Thymus (tissue), 11 donors: ENCODE data around the gene CHMP2A. TPM values are rescaled to one million over a fixed set of nuclear protein-coding genes. Genes with fewer than 3 reads are reported as not detected.
A peak's percentile ranks its signal among the peaks of the same experiment; 100 is the strongest.
"Not testable (repeated sequence)": the region's sequence is repeated elsewhere in the genome, so short reads cannot be mapped to it uniquely, and the experiment has no call there.

Experiments used
- DNase-seq, 9 donors: peaks; one replicate each; pipeline ENCODE4 v3.0.0-alpha.2; 2013; ENCODE audit warnings: low spot score in 9 of 9, low read depth in 6 of 9, missing footprints in 1 of 9
- H3K27ac ChIP-seq, 2 donors: one replicate each; pipeline ENCODE4 v1.5.1; 2013; ENCODE audit warnings: control low read depth in 1 of 2, low read depth in 1 of 2, low read length in 1 of 2, mild to moderate bottlenecking in 1 of 2, moderate library complexity in 1 of 2
- H3K27me3 ChIP-seq, 2 donors: one replicate each; pipeline ENCODE4 v1.5.1; 2013; ENCODE audit warnings: low read length in 1 of 2; ENCODE audit not compliant: control insufficient read depth in 2 of 2, insufficient read depth in 1 of 2
- H3K36me3 ChIP-seq, 2 donors: one replicate each; pipeline ENCODE4 v1.5.1; 2013; ENCODE audit warnings: low read length in 1 of 2, mild to moderate bottlenecking in 1 of 2, moderate library complexity in 1 of 2; ENCODE audit not compliant: control insufficient read depth in 2 of 2, insufficient read depth in 2 of 2
- H3K4me1 ChIP-seq, 2 donors: one replicate each; pipeline ENCODE4 v1.5.1; 2013; ENCODE audit warnings: low read length in 2 of 2; ENCODE audit not compliant: control insufficient read depth in 2 of 2, insufficient read depth in 2 of 2
- H3K4me3 ChIP-seq, 2 donors: one replicate each; pipeline ENCODE4 v1.5.1; 2013; ENCODE audit warnings: low read length in 2 of 2, control low read depth in 1 of 2, mild to moderate bottlenecking in 1 of 2
- H3K9me3 ChIP-seq, 2 donors: one replicate each; pipeline ENCODE4 v1.5.1; 2013; ENCODE audit warnings: low read length in 1 of 2, mild to moderate bottlenecking in 1 of 2; ENCODE audit not compliant: control insufficient read depth in 2 of 2, insufficient read depth in 1 of 2
- WGBS: extraction: QIAGEN DNeasy Blood & Tissue Kit; methylation state at CpG from one replicate; pipeline ENCODE4 v1.1.7; 2013; 5-methylcytosine and 5-hydroxymethylcytosine counted together
- polyA plus RNA-seq: library from polyadenylated mRNA; stranded (reverse); fragments of 200-250 nt; gene quantifications from one replicate; pipeline ENCODE4 v1.2.3, GENCODE V29; 2013
- total RNA-seq: library from RNA; stranded (reverse); fragments of 120-200 nt; gene quantifications from one replicate; pipeline ENCODE4 v1.2.4, GENCODE V29; 2013
- donor health status: healthy.

CHMP2A gene
- total and polyA plus RNA-seq, 2 donors: 75.4 to 131 TPM

GRCh38 chr19:58581227-58582141 is 26.6 kb upstream of the CHMP2A start:
- Histone ChIP-seq H3K9me3 (no peaks in the 10 kb centered on the region), H3K36me3 (peaks cover 12 to 22% of the 10 kb centered on the region in 2 donors), H3K4me1 (peaks cover 3 to 4% of the 10 kb centered on the region in 2 donors), H3K4me3 (no peak overlapping the region), H3K27me3 (no peaks in the 10 kb centered on the region), H3K27ac (peak overlapping the region in 1 of 2 donors; percentile 80)
- WGBS: 71% methylated on average over 62 of the region's 62 CpGs
- peak in 7 of 9 donors; percentile 78 to 95 (median 87) for DNase-seq

- 95% methylated on average over 8 of the region's 8 CpGs for WGBS
Measured at GRCh38 chr19:58579473-58580142, 24.7 kb upstream of the CHMP2A start.

GRCh38 chr19:58578012-58578925 is 23.4 kb upstream of the CHMP2A start:
- Histone ChIP-seq H3K27me3 (no peaks in the 10 kb centered on the region), H3K4me3 (no peak overlapping the region), H3K27ac (no peak overlapping the region), H3K4me1 (peaks cover 19 to 25% of the 10 kb centered on the region in 2 donors), H3K36me3 (peaks cover 12 to 17% of the 10 kb centered on the region in 2 donors), H3K9me3 (peaks cover 0 to 5% of the 10 kb centered on the region in 2 donors)
- DNase-seq: no peak
- 96% methylated on average over 11 of the region's 11 CpGs for WGBS

More at GRCh38 chr19:58579473-58580142, 24.7 kb upstream of the CHMP2A start:
- no peak overlapping the region for H3K27ac ChIP-seq
- H3K9me3 ChIP-seq: peaks cover 0 to 5% of the 10 kb centered on the region in 2 donors
- H3K4me1 ChIP-seq: peaks cover 9 to 13% of the 10 kb centered on the region in 2 donors
- no peaks in the 10 kb centered on the region for H3K27me3 ChIP-seq
- no peak for DNase-seq
- H3K4me3 ChIP-seq: no peak overlapping the region
- peaks cover 12 to 22% of the 10 kb centered on the region in 2 donors for H3K36me3 ChIP-seq

GRCh38 chr19:58577581-58577980 is 22.7 kb upstream of the CHMP2A start:
- H3K27ac ChIP-seq, H3K27me3 ChIP-seq, DNase-seq, H3K9me3 ChIP-seq, H3K4me3 ChIP-seq: not testable (repeated sequence)
- Histone ChIP-seq H3K36me3 (peaks cover 8 to 11% of the 10 kb centered on the region in 2 donors), H3K4me1 (peaks cover 19 to 25% of the 10 kb centered on the region in 2 donors)
- WGBS: 97% methylated on average over 2 of the region's 2 CpGs

- peaks cover 25 to 30% of the 10 kb centered on the region in 2 donors for H3K4me1 ChIP-seq
Measured at GRCh38 chr19:58575183-58576041, 20.5 kb upstream of the CHMP2A start.

GRCh38 chr19:58573658-58574164 is 18.8 kb upstream of the CHMP2A start:
- Histone ChIP-seq H3K27ac (peak overlapping the region; percentile 85 to 98), H3K4me3 (peak overlapping the region; percentile 52 to 69), H3K9me3 (peaks cover 0 to 5% of the 10 kb centered on the region in 2 donors), H3K36me3 (peaks cover 16 to 29% of the 10 kb centered on the region in 2 donors), H3K4me1 (peaks cover 25 to 30% of the 10 kb centered on the region in 2 donors), H3K27me3 (no peaks in the 10 kb centered on the region)
- DNase-seq: no peak
- WGBS: 2% methylated on average over 20 of the region's 20 CpGs

More at GRCh38 chr19:58575183-58576041, 20.5 kb upstream of the CHMP2A start:
- H3K36me3 ChIP-seq: peaks cover 5 to 13% of the 10 kb centered on the region in 2 donors
- peak in 5 of 9 donors; percentile 70 to 90 (median 81) for DNase-seq
- H3K9me3 ChIP-seq: peaks cover 0 to 5% of the 10 kb centered on the region in 2 donors
- H3K27ac ChIP-seq: peak overlapping the region; percentile 82 to 88
- WGBS: under 1% methylated on average over 66 of the region's 66 CpGs
- no peaks in the 10 kb centered on the region for H3K27me3 ChIP-seq
- H3K4me3 ChIP-seq: peak overlapping the region; percentile 76 to 88

- Histone ChIP-seq H3K4me1 (peaks cover 25 to 30% of the 10 kb centered on the region in 2 donors), H3K27ac (peak within 1 kb of the TSS; percentile 98 to 99), H3K9me3 (peaks cover 0 to 5% of the 10 kb centered on the region in 2 donors), H3K36me3 (peaks cover 16 to 27% of the 10 kb centered on the region in 2 donors), H3K27me3 (no peaks in the 10 kb centered on the region), H3K4me3 (peak within 1 kb of the TSS; percentile 52 to 69)
- peak; percentile 98 to 100 (median 100) for DNase-seq
- WGBS: under 1% methylated on average over 75 of the region's 75 CpGs
Measured at GRCh38 chr19:58572818-58573657, 18.1 kb upstream of the CHMP2A start, which contains the start of gene MZF1. MZF1 (minus strand) TSS chr19:58573335; CDS start chr19:58571389, 1,946 bp downstream.
